ENCODE measurements around the gene ANTXRL.
"Not testable (repeated sequence)": the region's sequence is repeated elsewhere in the genome, so short reads cannot be mapped to it uniquely, and the experiment has no call there.

GRCh38 chr10:46367666-46368240 lies 81.0 kb downstream of the ANTXRL start:
- TF ChIP-seq, protein P1, sequence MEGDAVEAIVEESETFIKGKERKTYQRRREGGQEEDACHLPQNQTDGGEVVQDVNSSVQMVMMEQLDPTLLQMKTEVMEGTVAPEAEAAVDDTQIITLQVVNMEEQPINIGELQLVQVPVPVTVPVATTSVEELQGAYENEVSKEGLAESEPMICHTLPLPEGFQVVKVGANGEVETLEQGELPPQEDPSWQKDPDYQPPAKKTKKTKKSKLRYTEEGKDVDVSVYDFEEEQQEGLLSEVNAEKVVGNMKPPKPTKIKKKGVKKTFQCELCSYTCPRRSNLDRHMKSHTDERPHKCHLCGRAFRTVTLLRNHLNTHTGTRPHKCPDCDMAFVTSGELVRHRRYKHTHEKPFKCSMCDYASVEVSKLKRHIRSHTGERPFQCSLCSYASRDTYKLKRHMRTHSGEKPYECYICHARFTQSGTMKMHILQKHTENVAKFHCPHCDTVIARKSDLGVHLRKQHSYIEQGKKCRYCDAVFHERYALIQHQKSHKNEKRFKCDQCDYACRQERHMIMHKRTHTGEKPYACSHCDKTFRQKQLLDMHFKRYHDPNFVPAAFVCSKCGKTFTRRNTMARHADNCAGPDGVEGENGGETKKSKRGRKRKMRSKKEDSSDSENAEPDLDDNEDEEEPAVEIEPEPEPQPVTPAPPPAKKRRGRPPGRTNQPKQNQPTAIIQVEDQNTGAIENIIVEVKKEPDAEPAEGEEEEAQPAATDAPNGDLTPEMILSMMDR (IDR thresholded peaks at IDR 0.05), result not testable (repeated sequence)
- TF ChIP-seq EP300 (IDR thresholded peaks at IDR 0.05; ENCODE audit: low read depth), result not testable (repeated sequence)

Measured in transverse colon (tissue), 3 donors.